Measurements from ENCODE around the gene BET1. TPM values are rescaled to one million over a fixed set of nuclear protein-coding genes. Genes with fewer than 3 reads are reported as not detected.

Gene BET1
- total RNA-seq, 1 donor from 2014 or later, result 60.7 TPM

- Histone ChIP-seq H3K79me2 (ENCODE audit: low read depth) (peaks cover 44% of the 10 kb centered on the region), H3K9ac (no peak overlapping the region), H3K4me1 (peaks cover 7% of the 10 kb centered on the region), H3K4me3 (no peak overlapping the region), H2AFZ (replicated peaks) (no peak overlapping the region), H3K9me3 (ENCODE audit: low read depth) (no peaks in the 10 kb centered on the region), H3F3A (ENCODE audit: low read depth) (no peaks in the 10 kb centered on the region), H3K36me3 (no peaks in the 10 kb centered on the region), H3K4me2 (no peak overlapping the region), H3K27me3 (peaks cover 13% of the 10 kb centered on the region), H3K27ac (no peak overlapping the region), H4K20me1 (ENCODE audit: low read depth) (no peaks in the 10 kb centered on the region)
- Mint-ChIP-seq H3K36me3 (peaks cover 5% of the 10 kb centered on the region), H3K4me3 (no peak overlapping the region), H3K9me3 (no peaks in the 10 kb centered on the region), H3K27ac (no peak overlapping the region), H3K27me3 (ENCODE audit: insufficient read depth, low read depth) (peaks cover 3% of the 10 kb centered on the region), H3K4me1 (peaks cover 28% of the 10 kb centered on the region)
- DNase-seq (ENCODE audit: low spot score), result no peak
- no peak for TF ChIP-seq CTCF (IDR thresholded peaks at IDR 0.05)
- no peak for TF ChIP-seq EZH2 (IDR thresholded peaks at IDR 0.05)
- TF ChIP-seq EZH2phosphoT487 (IDR thresholded peaks at IDR 0.05), result no peak
These were observed 2.8 kb downstream of the BET1 start for GRCh38 chr7:94001396-94001795.

DNA sequence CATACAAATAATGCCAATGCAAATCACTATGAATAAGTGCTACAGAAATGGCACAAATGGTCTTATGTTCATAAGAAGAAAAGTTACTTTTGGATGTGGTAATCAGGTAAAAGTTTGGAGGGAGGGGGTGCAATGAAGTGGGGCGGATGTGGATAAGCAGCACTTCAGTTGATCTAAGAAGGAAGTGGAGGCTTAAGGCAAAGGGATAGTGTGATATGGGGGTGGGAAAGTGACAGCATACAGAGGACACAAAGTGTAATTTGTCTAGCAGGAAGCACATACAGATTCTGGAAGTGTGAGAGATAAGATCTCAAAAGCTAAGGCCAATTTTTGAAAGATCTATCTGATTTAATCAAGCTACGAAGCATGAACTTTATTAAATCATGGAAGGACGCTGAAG, 6.3 kb downstream of the BET1 start:
- Histone ChIP-seq H3F3A (ENCODE audit: low read depth) (no peaks in the 10 kb centered on the region), H3K4me2 (no peak overlapping the region), H3K36me3 (no peaks in the 10 kb centered on the region), H3K9ac (no peak overlapping the region), H3K9me3 (ENCODE audit: low read depth) (no peaks in the 10 kb centered on the region), H3K4me1 (peaks cover 1% of the 10 kb centered on the region), H3K4me3 (no peak overlapping the region), H2AFZ (replicated peaks) (no peak overlapping the region), H4K20me1 (ENCODE audit: low read depth) (no peaks in the 10 kb centered on the region), H3K79me2 (ENCODE audit: low read depth) (peaks cover 32% of the 10 kb centered on the region), H3K27me3 (no peaks in the 10 kb centered on the region), H3K27ac (no peak overlapping the region)
- H3K27me3 Mint-ChIP-seq (ENCODE audit: insufficient read depth, low read depth), result peaks cover 3% of the 10 kb centered on the region
- no peak overlapping the region for H3K4me3 Mint-ChIP-seq
- no peak overlapping the region for H3K27ac Mint-ChIP-seq
- TF ChIP-seq EZH2phosphoT487 (IDR thresholded peaks at IDR 0.05) (no peak), CTCF (IDR thresholded peaks at IDR 0.05) (no peak)
- no peak for DNase-seq (ENCODE audit: low spot score)
- no peaks in the 10 kb centered on the region for H3K9me3 Mint-ChIP-seq
- H3K4me1 Mint-ChIP-seq, result peaks cover 17% of the 10 kb centered on the region
- peaks cover 7% of the 10 kb centered on the region for H3K36me3 Mint-ChIP-seq

DNA sequence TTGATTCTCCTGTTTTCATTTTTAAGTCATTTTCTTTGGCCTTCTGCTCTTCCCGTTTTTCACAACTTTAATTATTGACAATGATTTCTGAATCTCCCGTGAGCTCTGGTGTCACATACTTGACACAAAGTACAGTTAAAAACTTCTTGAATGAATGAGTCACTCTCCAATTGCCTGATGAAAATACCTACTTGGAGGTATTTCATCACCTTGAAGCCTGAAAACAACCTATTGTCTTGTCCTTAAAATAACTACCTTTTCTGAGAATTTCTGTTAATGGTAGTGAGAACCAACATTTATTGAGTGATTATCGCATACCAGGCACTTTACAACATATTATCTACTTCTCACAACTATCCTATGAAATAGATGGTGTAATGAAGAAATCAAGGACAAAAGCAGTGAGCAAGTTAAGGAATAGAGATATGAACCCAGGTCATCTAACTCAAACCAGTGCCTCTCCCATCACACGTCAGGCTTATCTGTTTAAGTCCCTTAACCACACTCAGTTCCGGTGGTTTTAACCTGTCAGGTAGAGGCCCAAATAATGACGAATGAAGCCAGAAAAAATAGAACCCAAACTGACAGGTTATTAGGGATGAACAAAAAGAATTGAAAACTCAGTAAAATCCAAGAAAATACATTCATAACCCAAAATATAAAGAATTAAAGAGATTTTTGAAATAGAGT, 11.6 kb downstream of the BET1 start:
- no peaks in the 10 kb centered on the region for H3K36me3 ChIP-seq
- Mint-ChIP-seq H3K27ac (no peak overlapping the region), H3K4me1 (no peaks in the 10 kb centered on the region), H3K9me3 (no peaks in the 10 kb centered on the region), H3K36me3 (peaks cover 7% of the 10 kb centered on the region), H3K4me3 (no peak overlapping the region), H3K27me3 (ENCODE audit: insufficient read depth, low read depth) (no peaks in the 10 kb centered on the region)
- H3K27me3 ChIP-seq, result no peaks in the 10 kb centered on the region
- no peak overlapping the region for H2AFZ ChIP-seq (replicated peaks)
- no peaks in the 10 kb centered on the region for H3K9me3 ChIP-seq (ENCODE audit: low read depth)
- H3K4me2 ChIP-seq, result no peak overlapping the region
- no peak for DNase-seq (ENCODE audit: low spot score)
- TF ChIP-seq CTCF (IDR thresholded peaks at IDR 0.05) (no peak), EZH2 (IDR thresholded peaks at IDR 0.05) (no peak), EZH2phosphoT487 (IDR thresholded peaks at IDR 0.05) (no peak)
- no peaks in the 10 kb centered on the region for H4K20me1 ChIP-seq (ENCODE audit: low read depth)
- no peak overlapping the region for H3K4me3 ChIP-seq
- H3K9ac ChIP-seq, result no peak overlapping the region
- H3F3A ChIP-seq (ENCODE audit: low read depth), result no peaks in the 10 kb centered on the region
- no peaks in the 10 kb centered on the region for H3K79me2 ChIP-seq (ENCODE audit: low read depth)
- no peaks in the 10 kb centered on the region for H3K4me1 ChIP-seq
- H3K27ac ChIP-seq, result no peak overlapping the region
